K562 (cell line): Measurements from ENCODE around the gene UBTD1.

ENCODE experiments used
- CBFB ChIP-seq: sonication (generic); formaldehyde crosslinking; IDR thresholded peaks from 2 replicates; pipeline ENCODE4 v1.4.0; 2020; ENCODE audit warnings: mild to moderate bottlenecking, missing genetic modification reagents
- FUS ChIP-seq: fragments of 200-400 bp; formaldehyde crosslinking; optimal IDR thresholded peaks from 2 replicates; pipeline ENCODE3; 2017; ENCODE audit warnings: low read depth, low read length
- ZNF785 ChIP-seq: fragments of 250-450 bp; sonication (Bioruptor Pico); IDR thresholded peaks from 2 replicates; pipeline ENCODE4 v1.4.0; 2020; ENCODE audit warnings: mild to moderate bottlenecking

GRCh38 chr10:97550336-97551149, 51.8 kb downstream of the UBTD1 start:
- TF ChIP-seq FUS (no peak), CBFB (CRISPR knock-in tag) (no peak), ZNF785 (CRISPR knock-in tag) (no peak)
